GM21515 (cell line): ENCODE results near the gene WDR26.
"Not testable (repeated sequence)": the region's sequence is repeated elsewhere in the genome, so short reads cannot be mapped to it uniquely, and the experiment has no call there.

ENCODE experiments used
- ATAC-seq: cut with Tn5 transposase; IDR thresholded peaks from one replicate; pipeline ENCODE4 v1.9.1; 2021; ENCODE audit not compliant: unreplicated experiment

WDR26 gene

DNA sequence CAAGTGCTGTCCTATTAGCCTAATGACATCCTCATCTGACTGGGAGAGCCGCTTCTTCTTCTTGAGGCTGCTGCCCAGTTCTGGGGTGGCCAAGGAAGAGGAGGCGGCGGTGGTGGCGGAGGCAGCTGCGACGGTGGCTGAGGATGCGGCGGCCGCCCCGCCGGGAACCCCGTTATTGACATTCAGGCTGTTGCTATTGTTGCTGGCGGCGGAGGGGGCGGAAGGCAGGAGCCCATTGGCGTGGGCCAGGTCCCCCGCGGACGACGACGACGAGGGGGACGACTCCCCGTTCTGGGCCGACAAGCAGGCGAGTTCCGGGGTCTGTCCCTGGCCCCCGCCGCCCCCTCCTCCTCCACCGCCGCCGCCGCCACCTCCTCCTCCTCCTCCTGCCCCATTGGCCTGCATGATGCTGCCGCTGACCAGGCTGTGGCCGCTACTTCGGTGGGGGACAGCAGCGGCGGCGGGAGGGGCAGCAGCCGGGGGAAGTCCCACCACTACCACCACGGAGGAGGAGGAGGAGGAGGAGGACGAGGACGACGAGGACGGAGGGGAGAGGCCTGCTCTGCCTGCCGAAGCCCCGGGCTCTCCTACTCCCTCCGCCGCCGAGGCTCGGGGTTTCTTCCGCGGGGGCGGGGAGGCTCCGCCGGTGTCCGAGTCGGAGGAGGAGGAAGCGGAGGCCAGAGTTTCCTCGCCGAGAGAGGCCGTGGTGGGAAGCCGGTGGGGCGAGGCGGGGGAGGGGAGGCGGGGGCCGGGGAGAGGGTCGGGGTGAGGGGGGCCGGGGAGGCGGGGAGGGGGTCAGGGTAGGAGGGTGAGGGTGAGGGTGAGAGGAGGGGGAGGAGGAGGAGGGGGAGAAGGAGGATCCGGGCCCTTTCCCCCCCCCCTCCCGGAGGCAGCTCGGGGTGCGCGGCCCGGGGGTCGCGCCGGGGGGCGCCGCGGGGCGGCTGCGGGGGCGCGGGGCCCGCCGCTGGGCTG lies 610 bp downstream of the WDR26 start:
- no peak for ATAC-seq

DNA sequence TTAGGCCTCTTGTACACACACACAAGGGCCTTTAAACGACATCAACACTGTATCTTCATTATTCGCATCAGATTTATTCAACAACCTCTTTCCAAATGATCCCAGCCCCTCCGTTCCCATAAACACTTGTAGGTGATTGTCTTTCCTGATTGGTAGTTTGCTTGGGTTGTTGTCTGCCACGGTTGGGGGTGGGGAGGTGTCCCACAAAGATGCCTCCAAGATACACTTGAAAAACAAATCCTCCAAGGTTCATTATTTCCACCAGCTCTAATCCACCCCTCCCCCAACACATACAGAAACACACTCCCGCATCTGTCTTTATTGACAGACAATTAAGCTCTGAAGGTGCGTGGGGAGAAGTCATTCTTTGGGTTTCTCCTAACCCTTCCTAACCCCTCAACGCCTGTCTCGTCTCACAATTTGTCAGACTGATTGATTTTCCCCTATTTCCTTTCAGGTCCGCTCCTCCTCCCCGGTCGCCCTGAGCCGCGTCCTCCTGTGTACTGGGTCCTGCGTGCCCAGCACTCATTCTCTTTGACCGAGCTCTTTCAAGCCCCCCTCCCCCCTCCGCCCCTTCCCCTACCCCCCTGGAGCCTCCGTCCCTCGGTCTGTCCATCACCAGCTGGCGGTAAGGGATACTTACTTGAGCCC lies 1.4 kb downstream of the WDR26 start:
- no peak for ATAC-seq

DNA sequence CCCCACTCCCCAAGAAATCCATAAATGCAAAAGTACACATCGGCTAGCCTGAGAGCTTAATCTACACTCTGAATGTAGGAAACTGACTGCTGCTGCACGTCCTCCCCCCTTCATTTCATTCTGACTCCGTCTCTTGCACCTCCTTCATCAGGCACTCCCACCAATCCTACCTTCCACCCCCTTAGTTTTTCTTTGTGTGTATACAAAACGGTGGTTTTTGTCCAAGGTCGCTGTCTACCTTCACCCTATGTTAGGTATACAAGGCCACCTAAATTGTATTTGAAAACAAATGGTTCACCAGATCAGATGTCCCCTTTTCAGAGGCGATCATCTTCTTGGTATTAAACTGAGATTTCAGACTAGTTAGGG lies 1.9 kb downstream of the WDR26 start:
- ATAC-seq, result no peak

DNA sequence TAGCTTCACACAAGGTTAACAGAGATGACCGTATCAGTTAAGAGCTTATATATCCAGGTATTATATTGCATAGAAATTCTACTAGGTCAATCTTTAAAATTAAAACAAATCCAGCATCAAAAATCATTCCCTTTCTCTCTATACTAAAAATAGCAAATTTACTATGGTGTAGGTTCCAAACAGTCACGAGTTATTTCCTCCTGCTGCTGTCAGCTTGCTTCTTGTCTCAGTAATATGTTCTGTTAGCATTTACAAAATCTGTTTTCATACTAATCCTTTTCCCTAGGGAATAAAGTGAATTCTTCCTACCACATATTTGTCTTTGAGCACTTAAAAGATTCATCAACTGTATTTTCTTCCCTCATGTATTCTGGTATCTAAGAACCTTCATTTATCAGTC lies 2.5 kb downstream of the WDR26 start:
- ATAC-seq, result no peak

DNA sequence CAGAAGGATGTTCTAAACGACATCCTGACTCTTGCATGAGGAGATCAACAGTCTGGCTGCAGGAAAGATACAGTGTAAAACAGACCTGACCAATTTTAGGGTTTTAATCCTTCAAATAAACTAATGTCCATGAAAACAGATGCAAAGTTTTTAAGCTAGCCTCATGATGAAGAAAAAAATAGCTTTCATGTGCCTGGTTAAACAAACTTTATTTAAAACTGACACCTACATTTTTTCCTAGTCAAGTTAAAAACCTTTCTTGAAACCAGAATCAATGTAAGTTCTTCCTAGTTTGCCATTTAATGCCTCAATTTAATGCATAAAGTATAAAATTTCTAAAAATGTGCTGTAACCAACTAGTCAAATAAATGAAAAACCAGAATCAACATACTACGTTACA lies 2.9 kb downstream of the WDR26 start:
- ATAC-seq, result no peak

DNA sequence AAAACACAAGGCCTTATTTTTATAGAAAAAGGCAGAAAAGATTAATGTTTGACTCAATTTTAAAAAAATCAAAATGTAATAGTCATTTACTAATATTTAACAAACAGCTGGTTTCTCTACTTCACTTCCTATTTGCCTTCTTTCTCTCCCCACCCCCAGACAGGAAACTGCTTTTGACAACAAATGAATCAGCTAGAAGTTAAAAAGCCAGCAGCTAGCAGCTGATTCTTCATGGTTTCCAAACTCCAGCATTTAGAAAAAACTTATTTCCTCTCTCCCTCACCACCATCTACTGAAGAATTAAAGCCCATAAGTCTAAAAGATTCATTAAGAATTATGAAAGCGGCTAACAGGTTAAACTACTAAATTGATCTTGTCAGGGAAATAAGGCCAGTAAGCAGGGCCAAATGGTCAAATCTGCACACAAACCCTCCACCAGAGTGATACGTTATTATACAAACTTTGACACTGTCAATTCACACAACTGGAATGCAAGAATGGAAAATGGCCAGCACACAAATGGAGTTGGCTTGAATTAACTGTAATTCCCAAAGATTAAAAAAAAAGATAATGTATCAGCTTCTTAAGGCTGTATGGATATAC lies 4.0 kb downstream of the WDR26 start:
- ATAC-seq, result no peak

DNA sequence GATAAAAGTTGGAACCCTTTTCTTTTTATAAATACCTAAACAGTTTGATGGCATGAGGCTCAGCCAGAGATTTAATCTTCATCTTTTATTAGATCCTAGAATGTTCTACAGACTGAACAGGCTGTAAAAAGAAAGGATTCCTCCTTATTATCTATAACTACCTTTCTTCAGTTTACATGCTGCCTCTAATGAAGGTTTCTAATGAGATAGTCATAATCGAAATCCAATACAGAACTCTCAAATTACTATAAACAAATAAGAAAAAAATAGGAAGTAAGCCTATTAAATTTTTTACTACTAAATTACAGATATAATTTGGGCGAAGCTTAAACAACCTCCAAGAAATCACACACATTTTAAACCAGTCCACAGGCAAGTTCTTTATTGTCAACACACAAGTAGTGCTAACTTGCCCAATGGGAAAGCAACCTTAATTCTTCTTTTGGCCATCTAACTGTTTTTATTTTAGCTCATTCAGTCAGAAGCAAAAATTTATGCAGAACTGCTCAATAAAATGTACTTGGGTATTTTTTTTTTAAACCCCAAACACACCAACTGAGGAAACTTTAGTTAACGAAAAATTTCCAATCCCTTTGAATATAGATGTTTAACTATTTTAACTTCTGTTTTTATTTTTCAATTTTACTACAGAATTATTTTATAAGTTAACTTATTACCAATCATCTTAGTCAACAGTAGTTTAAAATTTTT lies 4.8 kb downstream of the WDR26 start:
- ATAC-seq, result no peak

DNA sequence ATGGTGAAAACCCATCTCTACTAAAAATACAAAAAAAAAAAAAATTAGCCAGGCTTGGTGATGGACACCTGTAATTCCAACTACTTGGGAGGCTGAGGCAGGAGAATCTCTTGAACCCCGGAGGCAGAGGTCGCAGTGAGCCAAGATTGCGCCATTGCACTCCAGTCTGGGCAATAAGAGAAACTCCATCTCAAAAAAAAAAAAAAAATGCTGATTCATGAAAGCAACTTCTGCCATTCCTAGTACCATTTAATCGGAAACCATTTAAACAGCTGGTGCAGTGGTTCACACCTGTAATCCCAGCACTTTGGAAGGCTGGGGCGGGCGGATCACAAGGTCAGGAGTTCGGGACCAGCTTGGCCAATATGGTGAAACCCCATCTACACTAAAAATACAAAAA lies 5.9 kb downstream of the WDR26 start:
- not testable (repeated sequence) for ATAC-seq

DNA sequence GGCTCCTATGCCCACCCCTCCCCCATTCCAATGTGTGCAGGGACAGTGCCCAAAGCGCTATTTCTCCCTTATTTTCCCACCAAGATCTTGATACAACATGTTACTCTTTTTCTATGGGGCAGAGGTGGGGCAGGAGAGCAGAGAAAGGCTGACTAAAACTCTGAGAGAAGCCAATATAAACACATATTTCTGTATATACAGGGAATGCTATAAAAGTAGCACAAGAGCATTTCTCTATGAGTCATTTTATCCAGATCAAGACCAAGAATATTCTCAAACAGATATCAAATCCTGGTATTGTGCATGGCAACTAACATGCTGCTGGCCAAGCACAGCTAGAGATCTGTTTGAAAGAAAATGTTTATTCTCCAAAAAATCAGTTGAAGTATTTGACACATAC lies 7.3 kb downstream of the WDR26 start:
- no peak for ATAC-seq

DNA sequence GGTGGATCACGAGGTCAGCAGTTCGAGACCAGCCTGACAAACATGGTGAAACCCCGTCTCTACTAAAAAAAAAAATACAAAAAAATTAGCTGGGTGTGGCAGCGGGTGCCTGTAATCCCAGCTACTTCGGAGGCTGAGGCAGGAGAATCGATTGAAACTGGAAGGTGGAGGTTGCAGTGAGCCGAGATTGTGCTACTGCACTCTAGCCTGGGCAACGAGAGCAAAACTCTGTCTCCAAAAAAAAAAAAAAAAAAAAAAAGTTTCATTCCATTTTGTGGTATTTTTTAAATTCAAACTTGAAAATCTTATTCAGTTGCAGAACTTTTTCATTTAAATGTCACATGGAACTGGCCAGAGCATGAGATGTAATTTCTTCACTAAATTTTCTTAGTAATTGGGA lies 7.7 kb downstream of the WDR26 start:
- not testable (repeated sequence) for ATAC-seq

DNA sequence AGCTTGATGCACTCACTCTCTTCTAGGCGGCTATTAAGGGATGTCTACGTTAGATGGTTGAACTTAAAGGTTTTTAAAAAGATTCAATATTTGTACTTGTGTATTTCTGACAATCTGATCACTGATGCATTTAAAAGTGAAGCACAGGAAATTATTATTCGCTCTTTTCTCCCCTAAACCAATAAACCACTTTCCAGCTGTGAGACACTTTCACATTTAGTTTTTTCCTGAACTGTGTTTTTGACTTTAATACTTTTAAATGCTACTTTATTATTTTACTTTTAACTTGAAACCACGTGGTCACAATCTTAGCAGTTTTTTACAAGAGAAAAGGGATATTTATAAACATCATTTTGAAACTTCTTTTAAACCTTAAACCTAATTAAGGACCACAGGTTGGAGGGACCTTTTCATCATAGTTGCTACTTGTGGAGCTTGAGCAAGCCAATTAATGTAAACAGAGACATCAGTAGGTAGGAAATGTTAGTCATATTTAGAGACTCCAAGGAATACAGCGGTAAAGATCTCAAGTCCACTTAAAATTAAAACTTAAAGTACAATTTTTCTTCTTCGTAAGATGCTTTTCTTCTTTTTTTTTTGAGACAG lies 9.2 kb downstream of the WDR26 start:
- ATAC-seq, result no peak

DNA sequence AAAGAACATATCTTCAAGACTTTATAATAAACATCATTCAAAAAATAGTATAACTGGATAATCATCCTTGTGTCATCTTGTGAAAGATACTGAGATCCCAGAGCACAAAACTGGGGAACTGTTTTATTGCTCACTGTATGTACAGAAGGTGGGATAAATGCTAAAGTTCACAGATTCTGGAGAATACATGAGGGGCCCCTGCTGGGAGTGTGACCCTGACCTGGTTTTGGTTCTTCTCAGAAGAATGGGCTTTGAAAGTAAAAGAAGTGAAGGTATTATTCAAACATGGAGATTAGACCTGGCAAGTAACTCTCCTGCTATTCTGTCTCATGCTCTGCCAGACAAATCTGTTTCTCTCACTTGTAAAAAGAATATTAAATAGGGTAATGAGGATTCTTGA lies 14.5 kb downstream of the WDR26 start:
- ATAC-seq, result no peak

DNA sequence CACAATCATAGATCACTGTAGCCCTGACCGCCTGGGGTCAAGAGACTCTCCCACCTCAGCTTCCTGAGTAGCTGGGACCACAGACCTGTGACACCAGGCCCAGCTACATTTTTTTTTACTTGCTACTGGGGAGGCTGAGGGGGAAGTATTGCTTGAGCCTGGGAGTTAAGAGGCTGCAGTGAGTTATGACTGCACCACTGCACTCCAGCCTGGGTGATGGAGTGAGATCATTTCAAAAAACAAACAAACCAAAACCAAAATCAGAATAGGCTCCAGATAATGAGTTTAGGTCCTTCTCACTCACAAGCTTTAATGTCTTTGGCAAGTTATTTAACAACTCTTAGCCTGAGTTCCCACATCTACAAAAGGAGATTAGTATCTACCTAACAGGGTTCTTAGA lies 22.8 kb downstream of the WDR26 start:
- no peak for ATAC-seq

DNA sequence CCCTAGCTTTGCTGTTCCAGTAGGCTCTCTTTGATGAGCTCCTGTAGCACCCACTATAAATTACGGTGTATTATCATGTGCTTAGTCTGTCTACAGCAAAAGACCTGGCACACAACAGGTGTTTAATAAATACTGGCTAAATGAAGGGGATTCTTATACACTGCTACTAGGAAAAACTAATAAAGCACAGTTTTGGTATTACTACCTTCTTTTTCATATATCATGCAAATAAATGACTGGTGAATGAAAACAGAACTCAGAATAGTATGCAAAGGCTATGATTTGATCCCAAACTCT lies 26.4 kb downstream of the WDR26 start:
- no peak for ATAC-seq

DNA sequence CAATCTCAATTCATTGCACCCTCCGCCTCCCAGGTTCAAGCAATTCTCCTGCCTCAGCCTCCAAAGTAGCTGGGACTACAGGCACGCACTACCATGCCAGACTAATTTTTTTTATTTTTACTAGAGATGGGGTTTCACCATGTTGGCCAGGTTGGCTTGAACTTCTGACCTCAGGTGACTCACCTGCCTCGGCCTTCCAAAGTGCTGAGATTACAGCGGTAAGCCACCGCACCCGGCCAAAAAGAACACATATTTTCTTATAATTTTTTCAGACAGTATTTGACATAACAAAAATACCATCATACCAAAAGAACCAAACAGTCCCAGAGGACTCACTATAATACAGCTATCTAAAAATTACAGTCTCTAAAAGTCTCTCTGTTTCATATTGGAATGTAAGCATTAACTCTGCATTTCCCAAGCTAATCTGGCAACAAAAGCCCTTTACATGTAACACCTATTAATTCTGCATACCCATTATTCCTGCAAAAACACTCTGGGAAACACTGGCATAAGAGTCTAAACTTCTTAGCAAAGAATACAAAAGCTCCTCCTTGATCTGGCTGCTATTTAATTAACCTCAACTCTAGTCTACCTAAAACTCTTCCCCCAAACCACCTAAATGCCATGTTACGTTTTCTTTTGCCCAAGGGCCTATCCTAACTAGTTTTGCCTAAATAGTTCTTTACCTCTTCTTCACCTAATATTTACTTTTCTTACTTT lies 26.9 kb downstream of the WDR26 start:
- no peak for ATAC-seq

DNA sequence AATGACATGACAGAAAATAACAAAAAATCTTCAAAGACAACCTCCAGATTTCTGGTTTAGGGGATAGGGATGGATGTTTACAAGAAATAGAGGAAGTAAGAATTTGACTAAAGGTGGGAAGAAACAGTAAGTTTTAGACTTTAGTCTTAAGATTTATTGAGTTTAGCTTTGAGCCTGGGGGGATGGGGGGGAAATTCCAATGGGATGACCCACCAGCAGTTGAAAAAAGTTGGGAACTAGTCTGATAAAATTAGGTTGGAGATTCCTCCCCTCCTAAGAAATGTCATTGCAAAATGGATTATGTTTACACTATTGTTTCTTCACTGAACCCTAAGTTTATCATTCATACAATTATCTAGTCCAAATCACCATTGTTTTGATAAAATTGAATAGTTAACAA lies 28.4 kb downstream of the WDR26 start:
- ATAC-seq, result no peak

DNA sequence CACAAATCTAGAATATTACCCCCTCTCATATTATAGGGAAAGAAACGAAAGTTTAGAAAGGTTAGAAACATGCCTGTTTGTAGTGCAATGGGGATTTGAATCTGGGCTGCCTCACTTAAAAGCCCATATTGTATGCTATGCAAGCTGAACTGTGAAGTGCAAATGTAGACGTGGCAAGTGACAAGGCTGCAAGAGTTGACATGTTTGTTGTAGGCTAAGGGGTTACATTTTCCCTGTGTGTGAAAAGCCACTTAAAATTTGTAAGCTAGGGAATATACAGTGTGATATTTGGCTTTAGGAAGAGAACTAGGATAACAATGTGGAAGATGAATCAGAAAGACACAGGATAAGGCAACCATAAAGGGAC lies 29.0 kb downstream of the WDR26 start:
- no peak for ATAC-seq

DNA sequence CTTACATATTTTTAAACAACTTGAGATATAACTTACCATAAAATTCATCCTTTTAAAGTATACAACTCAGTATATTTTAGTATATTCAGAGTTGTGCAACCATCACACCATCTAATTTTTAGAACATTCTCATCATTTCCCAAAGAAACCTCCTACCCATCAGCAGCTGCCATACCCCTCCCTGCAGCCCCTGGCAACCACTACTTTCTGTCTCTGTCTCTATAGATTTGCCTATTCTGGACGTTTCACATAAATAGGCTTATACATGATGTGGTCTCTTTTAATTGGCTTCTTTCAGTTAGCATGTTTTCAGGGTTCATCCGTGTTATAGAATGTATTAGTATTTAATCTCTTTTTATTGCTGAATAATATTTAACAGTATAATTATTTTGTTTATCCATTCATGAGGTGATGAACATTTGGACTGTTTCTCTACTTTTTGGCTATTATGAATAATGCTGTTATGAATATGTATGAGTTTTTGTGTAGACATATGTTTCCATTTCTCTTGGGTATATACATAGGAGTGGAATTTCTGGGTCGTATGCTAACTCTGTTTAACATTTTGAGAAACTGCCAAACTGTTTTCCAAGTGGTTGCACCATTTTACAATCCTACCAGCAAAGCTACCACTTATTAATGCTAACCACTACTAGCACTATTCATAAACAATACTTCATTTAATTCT lies 29.5 kb downstream of the WDR26 start:
- no peak for ATAC-seq

DNA sequence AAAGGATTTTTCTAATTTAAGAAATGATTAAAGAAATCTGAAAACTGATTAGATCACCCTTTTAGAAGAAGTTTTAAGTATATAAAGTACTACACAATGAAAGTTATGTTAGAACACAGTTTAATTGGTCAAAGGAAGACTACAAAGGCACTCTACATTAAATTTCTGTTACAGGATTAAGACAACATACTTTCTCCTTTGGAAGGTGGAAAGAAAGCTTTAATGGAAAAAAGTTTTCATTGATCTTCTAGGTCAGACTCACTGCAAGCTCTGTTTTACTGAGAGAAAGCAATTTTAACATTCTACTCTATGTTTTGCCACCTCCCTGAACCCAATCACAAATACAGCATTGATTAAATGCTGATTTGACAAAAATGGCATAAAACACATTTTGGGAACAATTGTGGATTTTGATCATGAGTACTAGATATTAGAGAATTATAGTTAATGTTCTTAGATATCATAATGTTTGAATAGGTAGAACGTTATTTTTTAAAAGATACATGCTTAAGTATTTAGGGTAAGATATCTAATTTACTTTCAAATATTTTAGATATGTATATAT lies 32.0 kb downstream of the WDR26 start:
- no peak for ATAC-seq

DNA sequence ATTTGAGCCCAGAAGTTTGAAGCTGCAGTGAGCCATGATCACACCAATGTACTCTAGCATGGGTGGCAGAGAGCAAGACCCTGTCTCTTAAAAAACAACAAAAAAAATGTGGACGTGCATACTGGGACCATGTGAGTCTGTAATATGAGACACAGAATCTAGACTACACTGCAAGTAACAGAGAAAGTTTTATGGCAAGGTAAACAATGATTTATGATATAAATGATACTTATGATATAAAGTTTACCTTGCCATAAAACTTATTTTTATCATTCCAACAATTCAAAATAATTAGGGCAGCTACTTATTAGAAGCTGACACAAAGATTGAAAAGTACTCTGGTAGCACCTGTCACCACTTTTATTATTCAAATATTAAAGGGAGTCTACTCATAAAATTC lies 34.7 kb downstream of the WDR26 start:
- ATAC-seq, result no peak
